ENCODE data around the gene RAB40C. TPM values are rescaled to one million over a fixed set of nuclear protein-coding genes. Genes with fewer than 3 reads are reported as not detected.

The RAB40C gene
- total and polyA plus RNA-seq, 2 experiments from 2014 or later = 9.5 to 18.8 TPM

DNA sequence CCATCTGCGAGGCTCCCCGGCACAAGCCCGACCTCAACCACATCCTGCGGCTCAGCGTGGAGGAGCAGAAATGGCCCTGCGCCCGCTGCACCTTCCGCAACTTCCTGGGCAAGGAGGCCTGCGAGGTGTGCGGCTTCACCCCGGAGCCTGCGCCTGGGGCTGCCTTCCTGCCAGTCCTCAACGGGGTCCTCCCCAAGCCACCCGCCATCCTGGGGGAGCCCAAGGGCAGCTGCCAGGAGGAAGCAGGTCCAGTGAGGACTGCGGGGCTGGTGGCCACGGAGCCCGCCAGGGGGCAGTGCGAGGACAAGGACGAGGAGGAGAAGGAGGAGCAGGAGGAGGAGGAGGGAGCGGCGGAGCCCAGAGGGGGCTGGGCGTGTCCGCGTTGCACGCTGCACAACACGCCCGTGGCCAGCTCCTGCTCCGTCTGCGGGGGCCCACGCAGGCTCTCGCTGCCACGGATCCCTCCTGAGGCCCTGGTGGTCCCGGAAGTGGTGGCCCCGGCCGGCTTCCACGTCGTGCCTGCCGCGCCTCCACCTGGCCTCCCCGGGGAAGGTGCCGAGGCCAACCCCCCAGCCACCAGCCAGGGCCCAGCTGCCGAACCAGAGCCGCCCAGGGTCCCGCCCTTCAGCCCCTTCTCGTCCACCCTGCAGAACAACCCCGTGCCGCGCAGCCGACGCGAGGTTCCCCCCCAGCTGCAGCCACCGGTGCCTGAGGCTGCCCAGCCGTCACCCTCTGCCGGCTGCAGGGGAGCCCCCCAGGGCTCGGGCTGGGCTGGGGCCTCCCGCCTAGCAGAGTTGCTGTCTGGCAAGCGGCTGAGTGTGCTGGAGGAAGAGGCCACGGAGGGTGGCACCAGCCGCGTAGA lies 42.7 kb upstream of the RAB40C start:
- Histone ChIP-seq H3K9ac (no peak overlapping the region), H3K4me3 (no peak overlapping the region), H3K9me2 (ENCODE audit: insufficient read depth) (no peaks in the 10 kb centered on the region), H3K4me1 (ENCODE audit: insufficient read depth) (no peaks in the 10 kb centered on the region), H3F3A (ENCODE audit: insufficient read depth) (no peaks in the 10 kb centered on the region), H3K27ac (no peak overlapping the region), H4K20me1 (ENCODE audit: insufficient read depth) (no peaks in the 10 kb centered on the region), H3K27me3 (replicated peaks; ENCODE audit: insufficient read depth) (no peaks in the 10 kb centered on the region), H3K4me2 (ENCODE audit: unreplicated experiment) (no peak overlapping the region), H3K9me3 (ENCODE audit: low read depth) (no peaks in the 10 kb centered on the region), H3K36me3 (ENCODE audit: low read depth) (no peaks in the 10 kb centered on the region), H3K79me2 (ENCODE audit: insufficient read depth) (peaks cover 62% of the 10 kb centered on the region), H2AFZ (no peak overlapping the region)
- DNase-seq = peak; percentile 69
- 78 to 82% methylated on average over 34 to 56 of the region's 60 CpGs for WGBS, 2 experiments (ENCODE audit: low coverage in 1 of 2, low lambda C conversion rate in 2 of 2, missing lambda C conversion rate in 2 of 2)
- TF ChIP-seq EZH2 (IDR thresholded peaks at IDR 0.05; ENCODE audit: insufficient read depth, poor library complexity, severe bottlenecking) (no peak), EZH2phosphoT487 (IDR thresholded peaks at IDR 0.05; ENCODE audit: insufficient read depth, low read depth) (no peak)
- in situ Hi-C loops (cut with MboI) = no loop called here

DNA sequence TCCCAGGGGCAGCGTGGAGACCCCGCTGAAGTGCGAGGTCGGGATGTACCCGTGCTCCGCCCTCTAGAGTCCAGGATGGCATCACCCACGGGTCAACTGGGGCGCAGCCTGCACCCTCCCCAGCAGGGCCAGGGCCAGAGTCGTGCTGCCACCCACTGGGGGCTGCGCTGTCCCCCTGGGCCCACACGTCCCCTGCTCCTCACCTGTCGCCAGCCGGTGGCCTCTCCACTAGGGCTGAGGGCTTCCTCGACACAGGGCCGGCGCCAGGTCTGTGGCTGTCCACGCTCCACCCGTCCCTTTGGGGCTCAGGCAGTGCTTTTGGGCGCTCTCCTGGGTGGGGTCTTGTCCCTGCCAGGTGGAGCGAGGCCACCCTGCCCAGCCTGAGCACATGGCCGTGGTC lies 41.3 kb upstream of the RAB40C start:
- 94 to 96% methylated on average over 20 of the region's 21 CpGs for WGBS, 2 experiments (ENCODE audit: low coverage in 1 of 2, low lambda C conversion rate in 2 of 2, missing lambda C conversion rate in 2 of 2)
- DNase-seq = no peak
- H3K9me3 ChIP-seq (ENCODE audit: low read depth) = no peaks in the 10 kb centered on the region
- no peaks in the 10 kb centered on the region for H3K36me3 ChIP-seq (ENCODE audit: low read depth)
- no peak overlapping the region for H3K27ac ChIP-seq
- H3K79me2 ChIP-seq (ENCODE audit: insufficient read depth) = peaks cover 48% of the 10 kb centered on the region
- in situ Hi-C loops (cut with MboI) = no loop called here
- no peak overlapping the region for H3K4me3 ChIP-seq
- H4K20me1 ChIP-seq (ENCODE audit: insufficient read depth) = no peaks in the 10 kb centered on the region
- H3K9me2 ChIP-seq (ENCODE audit: insufficient read depth) = no peaks in the 10 kb centered on the region
- no peaks in the 10 kb centered on the region for H3K27me3 ChIP-seq (replicated peaks; ENCODE audit: insufficient read depth)
- no peaks in the 10 kb centered on the region for H3F3A ChIP-seq (ENCODE audit: insufficient read depth)
- no peaks in the 10 kb centered on the region for H3K4me1 ChIP-seq (ENCODE audit: insufficient read depth)
- no peak overlapping the region for H3K4me2 ChIP-seq (ENCODE audit: unreplicated experiment)
- no peak overlapping the region for H2AFZ ChIP-seq
- TF ChIP-seq EZH2 (IDR thresholded peaks at IDR 0.05; ENCODE audit: insufficient read depth, poor library complexity, severe bottlenecking) = no peak
- no peak overlapping the region for H3K9ac ChIP-seq

DNA sequence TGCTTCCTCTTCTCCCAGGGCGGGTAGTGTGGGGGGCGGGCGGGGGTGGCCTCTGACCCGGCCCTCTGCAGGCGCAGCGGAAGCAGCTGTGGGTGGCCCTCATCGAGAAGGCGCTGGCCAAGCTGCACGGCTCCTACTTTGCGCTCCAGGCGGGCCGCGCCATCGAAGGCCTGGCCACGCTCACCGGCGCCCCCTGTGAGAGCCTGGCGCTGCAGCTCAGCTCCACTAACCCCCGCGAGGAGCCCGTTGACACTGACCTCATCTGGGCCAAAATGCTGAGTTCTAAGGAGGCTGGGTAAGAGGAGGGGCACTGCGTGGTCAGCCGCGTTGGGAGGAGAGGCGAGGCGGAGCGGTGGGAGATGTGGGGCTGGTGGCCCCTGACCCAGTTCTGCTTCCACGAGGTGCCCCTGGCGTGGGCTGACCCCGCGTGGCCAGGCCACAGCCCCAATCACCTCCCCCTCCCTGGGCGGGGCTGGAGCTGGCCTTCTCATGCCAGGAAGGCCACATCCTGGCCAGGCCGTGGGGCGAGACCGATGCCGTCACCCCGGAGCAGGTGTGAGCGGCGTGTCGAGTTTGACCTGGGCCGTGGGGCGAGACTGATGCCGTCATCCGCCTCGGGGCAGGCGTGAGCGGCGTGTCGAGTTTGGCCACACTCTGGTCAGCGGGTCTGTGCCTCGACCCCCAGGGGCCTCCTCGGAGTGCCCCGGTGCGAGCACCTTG lies 40.2 kb upstream of the RAB40C start:
- WGBS, 2 experiments (ENCODE audit: low coverage in 1 of 2, low lambda C conversion rate in 2 of 2, missing lambda C conversion rate in 2 of 2) = 95 to 97% methylated on average over 26 to 53 of the region's 54 CpGs
- no peak overlapping the region for H3K4me2 ChIP-seq (ENCODE audit: unreplicated experiment)
- no peak overlapping the region for H3K9ac ChIP-seq
- TF ChIP-seq EZH2phosphoT487 (IDR thresholded peaks at IDR 0.05; ENCODE audit: insufficient read depth, low read depth) = no peak
- no peak for TF ChIP-seq EZH2 (IDR thresholded peaks at IDR 0.05; ENCODE audit: insufficient read depth, poor library complexity, severe bottlenecking)
- H2AFZ ChIP-seq = no peak overlapping the region
- DNase-seq = no peak
- no peaks in the 10 kb centered on the region for H3K9me3 ChIP-seq (ENCODE audit: low read depth)
- H3K4me3 ChIP-seq = no peak overlapping the region
- in situ Hi-C loops (cut with MboI) = no loop called here
- H3K4me1 ChIP-seq (ENCODE audit: insufficient read depth) = peaks cover 9% of the 10 kb centered on the region
- H3K27me3 ChIP-seq (replicated peaks; ENCODE audit: insufficient read depth) = no peaks in the 10 kb centered on the region
- no peaks in the 10 kb centered on the region for H4K20me1 ChIP-seq (ENCODE audit: insufficient read depth)
- H3K27ac ChIP-seq = no peak overlapping the region
- H3F3A ChIP-seq (ENCODE audit: insufficient read depth) = no peaks in the 10 kb centered on the region
- H3K36me3 ChIP-seq (ENCODE audit: low read depth) = no peaks in the 10 kb centered on the region
- H3K79me2 ChIP-seq (ENCODE audit: insufficient read depth) = peaks cover 40% of the 10 kb centered on the region
- no peaks in the 10 kb centered on the region for H3K9me2 ChIP-seq (ENCODE audit: insufficient read depth)

DNA sequence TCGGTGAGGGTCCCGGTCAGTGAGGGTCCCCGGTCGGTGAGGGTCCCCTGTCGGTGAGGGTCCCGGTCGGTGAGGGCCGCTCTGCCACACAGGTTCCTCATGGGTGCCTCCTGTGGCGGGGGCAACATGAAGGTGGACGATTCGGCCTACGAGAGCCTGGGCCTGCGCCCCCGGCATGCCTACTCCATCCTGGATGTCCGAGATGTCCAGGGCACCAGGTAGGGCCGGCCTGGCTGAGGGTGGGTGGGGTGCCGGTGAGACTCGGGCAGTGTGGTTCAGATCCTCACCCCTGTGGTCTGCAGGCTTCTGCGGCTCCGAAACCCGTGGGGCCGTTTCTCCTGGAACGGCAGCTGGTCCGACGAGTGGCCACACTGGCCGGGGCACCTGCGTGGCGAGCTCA lies 38.7 kb upstream of the RAB40C start:
- Histone ChIP-seq H3K36me3 (ENCODE audit: low read depth) (no peaks in the 10 kb centered on the region), H2AFZ (no peak overlapping the region), H3K79me2 (ENCODE audit: insufficient read depth) (peaks cover 25% of the 10 kb centered on the region), H3K27me3 (replicated peaks; ENCODE audit: insufficient read depth) (no peaks in the 10 kb centered on the region), H3K4me1 (ENCODE audit: insufficient read depth) (peaks cover 17% of the 10 kb centered on the region), H3K27ac (no peak overlapping the region), H3K4me3 (no peak overlapping the region), H3K9me2 (ENCODE audit: insufficient read depth) (no peaks in the 10 kb centered on the region), H3F3A (ENCODE audit: insufficient read depth) (no peaks in the 10 kb centered on the region), H3K9ac (no peak overlapping the region), H3K9me3 (ENCODE audit: low read depth) (no peaks in the 10 kb centered on the region), H4K20me1 (ENCODE audit: insufficient read depth) (no peaks in the 10 kb centered on the region), H3K4me2 (ENCODE audit: unreplicated experiment) (no peak overlapping the region)
- no peak for DNase-seq
- 96 to 99% methylated on average over 23 to 26 of the region's 28 CpGs for WGBS, 2 experiments (ENCODE audit: low coverage in 1 of 2, low lambda C conversion rate in 2 of 2, missing lambda C conversion rate in 2 of 2)
- in situ Hi-C loops (cut with MboI) = no loop called here
- TF ChIP-seq EZH2 (IDR thresholded peaks at IDR 0.05; ENCODE audit: insufficient read depth, poor library complexity, severe bottlenecking) (no peak), EZH2phosphoT487 (IDR thresholded peaks at IDR 0.05; ENCODE audit: insufficient read depth, low read depth) (no peak)
